Skeletal muscle satellite cell (primary cell): ENCODE data around the gene DHRS7B.
A peak's percentile ranks its signal among the peaks of the same experiment; 100 is the strongest.

Source experiments
- H3K27me3 ChIP-seq: 2 replicates; pipeline ENCODE4 v1.7.0; 2013; ENCODE audit warnings: low read length; ENCODE audit not compliant: control insufficient read depth, insufficient read depth
- H3K36me3 ChIP-seq: 2 replicates; pipeline ENCODE4 v1.7.0; 2013; ENCODE audit warnings: mild to moderate bottlenecking, control low read depth, low read length; ENCODE audit not compliant: insufficient read depth
- H3K4me1 ChIP-seq: 2 replicates; pipeline ENCODE4 v1.7.0; 2013; ENCODE audit warnings: low read length; ENCODE audit not compliant: control insufficient read depth, insufficient read depth
- H3K4me2 ChIP-seq: 2 replicates; pipeline ENCODE4 v1.7.0; 2013; ENCODE audit warnings: mild to moderate bottlenecking, low read length
- H3K4me3 ChIP-seq: 2 replicates; pipeline ENCODE4 v1.7.0; 2013; ENCODE audit warnings: low read length
- H3K9ac ChIP-seq: 2 replicates; pipeline ENCODE4 v1.7.0; 2013; ENCODE audit warnings: mild to moderate bottlenecking, low read depth, low read length, moderate library complexity
- H3K9me3 ChIP-seq: replicated peaks from 2 replicates; pipeline ENCODE4 v1.7.0; 2013; ENCODE audit warnings: mild to moderate bottlenecking, control low read depth, low read length

The DHRS7B gene

GRCh38 chr17:21200590-21201297 is 74.0 kb downstream of the DHRS7B start:
- H3K9ac ChIP-seq = no peak overlapping the region
- no peaks in the 10 kb centered on the region for H3K27me3 ChIP-seq
- no peak overlapping the region for H3K4me2 ChIP-seq
- peaks cover 27% of the 10 kb centered on the region for H3K36me3 ChIP-seq
- peaks cover 18% of the 10 kb centered on the region for H3K4me1 ChIP-seq
- H3K4me3 ChIP-seq = no peak overlapping the region
- no peaks in the 10 kb centered on the region for H3K9me3 ChIP-seq

GRCh38 chr17:21201298-21201595 is 74.5 kb downstream of the DHRS7B start:
- Histone ChIP-seq H3K36me3 (peaks cover 27% of the 10 kb centered on the region), H3K27me3 (no peaks in the 10 kb centered on the region), H3K9me3 (no peaks in the 10 kb centered on the region), H3K4me2 (no peak overlapping the region), H3K9ac (no peak overlapping the region), H3K4me3 (no peak overlapping the region), H3K4me1 (peaks cover 18% of the 10 kb centered on the region)

DNA sequence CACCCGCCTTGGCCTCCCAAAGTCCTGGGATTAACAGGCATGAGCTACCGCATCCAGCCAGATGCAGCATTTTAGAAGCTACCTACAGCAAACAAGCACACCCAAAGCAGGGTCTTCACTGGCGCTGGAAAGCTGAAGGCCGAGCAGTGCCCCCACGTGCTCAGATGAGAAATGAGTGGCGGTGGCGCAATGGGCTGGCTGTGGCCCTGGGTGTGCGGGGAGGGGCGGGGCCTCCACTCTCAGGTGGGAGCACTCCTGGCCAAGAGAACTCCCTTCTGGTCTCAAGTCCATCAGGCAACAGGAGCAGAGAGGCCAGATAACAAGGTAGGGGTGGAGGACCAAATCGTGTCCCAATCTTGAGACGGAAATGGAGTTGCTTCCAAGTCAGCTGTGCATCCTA is 75.1 kb downstream of the DHRS7B start:
- Histone ChIP-seq H3K27me3 (no peaks in the 10 kb centered on the region), H3K4me2 (no peak overlapping the region), H3K9ac (no peak overlapping the region), H3K4me1 (peaks cover 18% of the 10 kb centered on the region), H3K9me3 (no peaks in the 10 kb centered on the region), H3K4me3 (no peak overlapping the region), H3K36me3 (peaks cover 21% of the 10 kb centered on the region)

DNA sequence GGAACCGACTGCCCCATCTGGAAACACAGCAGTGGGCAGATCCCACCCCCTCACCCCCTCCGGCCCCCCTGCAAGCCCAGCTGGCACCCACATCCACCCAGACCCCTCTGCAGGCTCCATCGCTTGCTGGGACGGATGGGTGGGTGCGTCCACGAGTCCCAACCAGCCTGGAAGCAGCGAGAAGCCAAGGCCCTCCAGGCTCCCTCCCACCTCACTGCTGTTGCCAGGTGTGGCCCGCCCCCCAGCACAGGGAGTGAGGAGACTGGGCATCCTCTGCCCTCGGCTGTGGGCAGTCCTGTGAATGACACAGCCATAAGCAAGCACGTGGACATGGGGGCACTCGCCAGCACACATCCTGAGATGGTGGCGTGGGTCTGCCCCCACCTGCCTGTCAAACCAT is 75.7 kb downstream of the DHRS7B start:
- Histone ChIP-seq H3K36me3 (peaks cover 15% of the 10 kb centered on the region), H3K9ac (no peak overlapping the region), H3K9me3 (no peaks in the 10 kb centered on the region), H3K4me1 (peaks cover 18% of the 10 kb centered on the region), H3K27me3 (no peaks in the 10 kb centered on the region), H3K4me2 (no peak overlapping the region), H3K4me3 (no peak overlapping the region)

DNA sequence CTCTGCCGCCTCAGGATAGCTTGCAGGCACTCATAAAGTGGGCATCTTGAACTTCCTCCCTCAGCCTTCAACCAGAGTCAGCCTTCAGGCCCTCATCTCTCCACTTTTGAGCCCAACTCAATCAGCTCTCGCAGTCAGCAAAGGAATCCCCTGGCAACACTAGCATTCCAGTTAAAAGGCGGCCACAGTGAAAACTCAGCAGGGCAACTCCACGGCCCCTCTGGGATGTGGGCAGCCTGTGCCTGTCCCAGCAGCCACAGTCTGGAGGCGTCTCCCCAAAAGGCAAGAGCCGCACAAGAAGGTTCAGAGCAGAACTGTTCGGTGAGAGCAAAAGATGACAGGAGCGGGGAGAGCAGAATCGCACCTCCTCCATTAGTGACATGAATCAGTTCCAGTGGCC is 78.2 kb downstream of the DHRS7B start:
- peaks cover 12% of the 10 kb centered on the region for H3K36me3 ChIP-seq
- H3K4me1 ChIP-seq = peaks cover 20% of the 10 kb centered on the region
- no peaks in the 10 kb centered on the region for H3K27me3 ChIP-seq
- no peak overlapping the region for H3K4me2 ChIP-seq
- no peaks in the 10 kb centered on the region for H3K9me3 ChIP-seq
- no peak overlapping the region for H3K4me3 ChIP-seq
- no peak overlapping the region for H3K9ac ChIP-seq

GRCh38 chr17:21208352-21208751 is 81.6 kb downstream of the DHRS7B start:
- Histone ChIP-seq H3K4me2 (no peak overlapping the region), H3K27me3 (no peaks in the 10 kb centered on the region), H3K36me3 (peaks cover 20% of the 10 kb centered on the region), H3K4me3 (no peak overlapping the region), H3K9ac (no peak overlapping the region), H3K9me3 (no peaks in the 10 kb centered on the region), H3K4me1 (peaks cover 44% of the 10 kb centered on the region)

DNA sequence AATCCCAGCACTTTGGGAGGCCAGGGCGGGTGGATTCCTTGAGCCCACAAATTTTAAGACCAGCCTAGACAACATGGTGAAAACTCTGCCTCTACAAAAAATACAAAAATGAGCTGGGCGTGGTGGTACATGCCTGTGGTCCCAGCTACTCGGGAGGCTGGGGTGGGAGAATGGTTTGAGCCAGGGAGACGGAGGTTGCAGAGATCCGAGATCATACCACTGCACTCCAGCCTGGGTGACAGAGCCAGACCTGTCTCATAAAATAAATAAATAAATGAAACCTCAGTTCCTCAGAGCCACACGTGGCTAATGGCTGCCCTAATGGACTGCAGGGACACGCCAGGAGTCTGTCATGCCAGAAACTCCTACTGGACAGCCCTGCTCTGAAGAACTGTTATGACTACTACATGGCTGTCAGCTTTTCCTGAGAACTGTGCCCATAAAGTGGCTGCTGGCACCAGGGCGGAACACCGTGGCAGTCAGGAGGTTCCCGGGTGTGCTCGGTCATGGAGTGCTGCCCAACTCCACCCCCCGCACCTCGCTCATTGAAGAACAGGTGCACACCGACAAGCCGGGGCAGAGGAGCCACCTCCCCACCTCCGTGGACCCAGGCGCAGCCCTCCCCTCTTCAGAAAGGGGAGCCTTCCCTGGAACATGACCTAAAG is 82.9 kb downstream of the DHRS7B start:
- H3K27me3 ChIP-seq = no peaks in the 10 kb centered on the region
- H3K4me2 ChIP-seq = peak overlapping the region; percentile 14
- H3K9me3 ChIP-seq = no peaks in the 10 kb centered on the region
- H3K4me3 ChIP-seq = no peak overlapping the region
- H3K9ac ChIP-seq = peak overlapping the region; percentile 7
- H3K36me3 ChIP-seq = peaks cover 20% of the 10 kb centered on the region
- H3K4me1 ChIP-seq = peaks cover 45% of the 10 kb centered on the region

- Histone ChIP-seq H3K9ac (no peak overlapping the region), H3K9me3 (no peaks in the 10 kb centered on the region), H3K27me3 (no peaks in the 10 kb centered on the region), H3K4me1 (peaks cover 46% of the 10 kb centered on the region), H3K36me3 (peaks cover 20% of the 10 kb centered on the region), H3K4me3 (no peak overlapping the region), H3K4me2 (no peak overlapping the region)
These were observed 83.8 kb downstream of the DHRS7B start for GRCh38 chr17:21210411-21211076.

- Histone ChIP-seq H3K4me2 (peak overlapping the region; percentile 85), H3K27me3 (no peaks in the 10 kb centered on the region), H3K36me3 (peaks cover 20% of the 10 kb centered on the region), H3K9me3 (no peaks in the 10 kb centered on the region), H3K4me1 (peaks cover 46% of the 10 kb centered on the region), H3K9ac (peak overlapping the region; percentile 99), H3K4me3 (no peak overlapping the region)
These were observed 85.2 kb downstream of the DHRS7B start for GRCh38 chr17:21211825-21212479.

- Histone ChIP-seq H3K9me3 (no peaks in the 10 kb centered on the region), H3K27me3 (no peaks in the 10 kb centered on the region), H3K36me3 (peaks cover 20% of the 10 kb centered on the region), H3K4me2 (peak overlapping the region; percentile 85), H3K9ac (peak overlapping the region; percentile 99), H3K4me1 (peaks cover 46% of the 10 kb centered on the region), H3K4me3 (peak overlapping the region; percentile 95)
These were observed 86.3 kb downstream of the DHRS7B start for GRCh38 chr17:21212826-21213637.

- Histone ChIP-seq H3K9me3 (no peaks in the 10 kb centered on the region), H3K4me2 (peak overlapping the region; percentile 85), H3K4me3 (peak overlapping the region; percentile 95), H3K36me3 (peaks cover 15% of the 10 kb centered on the region), H3K9ac (peak overlapping the region; percentile 99), H3K4me1 (peaks cover 46% of the 10 kb centered on the region), H3K27me3 (no peaks in the 10 kb centered on the region)
These were observed 86.9 kb downstream of the DHRS7B start for GRCh38 chr17:21213638-21214014.
